T-helper 2 cell (primary cell): Measurements from ENCODE around the gene SCAANT1.
A peak's percentile ranks its signal among the peaks of the same experiment; 100 is the strongest.

Experiments
- DNase-seq, 5 experiments: peaks; one replicate each; pipeline versions ENCODE4 v3.0.0 to v3.0.0-alpha.2; 2012 to 2022

SCAANT1 gene

GRCh38 chr3:63934041-63934866 lies 22.1 kb upstream of the SCAANT1 start:
- peak in 2 of 5 experiments; percentile 52 to 63 for DNase-seq

- peak in 1 of 5 experiments; percentile 29 for DNase-seq
These were observed 21.3 kb upstream of the SCAANT1 start for GRCh38 chr3:63933459-63933858.

GRCh38 chr3:63932509-63933212 lies 20.5 kb upstream of the SCAANT1 start:
- no peak for DNase-seq

DNA sequence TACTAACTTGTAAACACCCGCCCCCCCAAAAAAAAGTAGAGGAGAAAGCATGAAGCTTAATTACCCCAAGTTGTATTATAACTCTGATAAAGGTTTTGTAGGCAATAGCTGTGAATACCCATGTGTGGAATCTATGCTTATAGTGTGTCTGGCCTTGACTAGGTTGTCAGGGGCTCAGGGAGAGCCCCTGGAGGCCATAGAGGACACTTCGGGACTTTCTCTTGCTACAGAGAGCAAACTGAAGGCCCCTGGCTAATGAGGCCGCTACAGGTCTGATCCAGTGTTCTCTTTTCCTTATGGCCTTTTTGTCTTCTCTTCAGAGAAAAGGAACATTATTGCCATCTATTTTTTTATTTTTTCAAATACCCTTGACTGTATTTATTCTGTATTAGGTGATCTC lies 19.1 kb upstream of the SCAANT1 start:
- DNase-seq: no peak

DNA sequence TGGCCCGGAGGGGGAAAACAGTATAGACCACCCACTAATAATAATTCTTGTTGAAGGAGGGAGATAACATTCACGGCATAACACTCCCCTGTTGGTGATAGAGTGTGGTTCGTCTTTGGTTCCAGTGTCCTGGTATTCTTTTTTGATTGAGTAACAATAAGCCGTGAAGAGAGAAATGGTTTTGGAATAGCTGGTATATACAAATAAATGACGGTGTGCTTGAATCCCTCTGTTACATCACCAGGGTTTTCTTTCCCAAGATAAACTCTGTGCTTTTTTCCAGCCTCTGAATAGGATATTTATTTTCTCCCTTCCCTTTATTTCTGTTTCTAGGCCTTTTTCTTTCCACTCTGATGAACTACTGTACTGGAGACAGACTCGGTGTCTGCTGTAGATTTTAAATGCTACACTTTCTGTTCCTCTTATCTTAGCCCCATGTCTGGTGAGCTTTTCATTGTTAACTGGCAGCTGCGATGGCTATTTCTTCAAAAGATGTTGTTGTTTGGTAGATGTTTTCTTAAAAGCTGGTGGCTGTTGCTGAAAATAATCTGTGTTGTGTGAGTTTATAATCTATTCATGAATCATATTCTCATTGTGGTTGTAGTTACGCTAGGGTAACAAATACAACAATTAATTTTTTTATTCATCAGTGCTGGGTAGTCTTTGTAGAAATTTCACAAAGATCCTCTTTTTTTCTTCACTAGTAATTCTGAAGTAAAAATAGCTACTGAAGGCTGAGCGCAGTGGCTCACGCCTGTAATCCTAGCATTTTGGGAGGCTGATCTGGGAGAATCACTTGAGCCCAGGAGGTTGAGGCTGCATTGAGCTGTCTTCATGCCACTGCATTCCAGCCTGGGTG lies 15.5 kb upstream of the SCAANT1 start:
- DNase-seq: no peak

DNA sequence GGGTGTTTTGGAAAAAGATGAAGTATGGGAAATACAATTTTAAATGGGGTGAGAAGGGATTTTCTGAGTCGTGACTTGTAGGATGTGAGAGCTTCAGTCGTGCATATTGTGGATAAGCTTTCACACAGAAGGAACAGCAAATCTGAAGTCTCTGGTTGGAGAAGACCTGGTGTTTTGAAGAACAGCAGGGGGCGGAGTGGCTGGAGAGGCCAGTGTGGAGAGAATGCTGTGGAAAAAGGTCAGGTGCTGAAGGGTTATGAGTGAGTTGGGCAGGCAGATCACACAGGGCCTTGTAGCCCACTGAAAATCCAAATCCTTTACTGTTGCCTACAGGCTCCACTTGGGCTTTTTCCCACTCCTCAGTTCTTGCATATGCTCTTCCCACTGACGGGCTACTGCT lies 14.1 kb upstream of the SCAANT1 start:
- DNase-seq: no peak

DNA sequence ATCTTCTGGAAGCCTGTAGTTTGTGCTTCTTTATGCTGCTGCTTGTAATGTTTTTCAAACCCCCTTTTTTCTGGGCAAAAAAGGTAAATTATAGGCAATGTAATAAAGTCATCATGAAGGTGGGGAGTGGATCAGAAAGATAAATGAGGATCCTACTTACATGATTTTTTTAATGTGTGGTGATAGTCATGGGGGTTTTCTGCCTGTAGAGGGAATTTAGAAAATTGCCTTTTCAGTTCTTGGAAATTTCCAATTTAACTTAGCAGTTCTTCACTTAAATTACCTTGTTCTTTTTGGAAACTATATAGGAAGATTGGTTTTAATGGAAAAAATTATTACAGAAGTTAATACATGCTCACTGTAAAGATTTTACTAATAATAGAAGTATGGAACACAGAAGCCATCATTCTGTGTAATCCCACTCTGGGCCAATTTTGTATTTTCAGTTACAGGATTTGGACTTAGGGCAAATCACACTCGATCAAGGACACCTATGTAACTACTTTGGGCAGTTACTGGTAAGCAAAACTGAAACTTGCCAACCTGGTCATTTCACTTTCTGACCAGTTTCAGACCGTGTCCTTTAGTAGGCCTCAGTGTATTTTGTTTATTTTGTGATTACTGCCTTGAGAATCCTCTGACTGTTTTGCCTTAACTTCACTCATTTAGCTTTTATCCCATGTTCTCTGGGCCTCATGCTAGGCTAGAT lies 10.5 kb upstream of the SCAANT1 start:
- no peak for DNase-seq

DNA sequence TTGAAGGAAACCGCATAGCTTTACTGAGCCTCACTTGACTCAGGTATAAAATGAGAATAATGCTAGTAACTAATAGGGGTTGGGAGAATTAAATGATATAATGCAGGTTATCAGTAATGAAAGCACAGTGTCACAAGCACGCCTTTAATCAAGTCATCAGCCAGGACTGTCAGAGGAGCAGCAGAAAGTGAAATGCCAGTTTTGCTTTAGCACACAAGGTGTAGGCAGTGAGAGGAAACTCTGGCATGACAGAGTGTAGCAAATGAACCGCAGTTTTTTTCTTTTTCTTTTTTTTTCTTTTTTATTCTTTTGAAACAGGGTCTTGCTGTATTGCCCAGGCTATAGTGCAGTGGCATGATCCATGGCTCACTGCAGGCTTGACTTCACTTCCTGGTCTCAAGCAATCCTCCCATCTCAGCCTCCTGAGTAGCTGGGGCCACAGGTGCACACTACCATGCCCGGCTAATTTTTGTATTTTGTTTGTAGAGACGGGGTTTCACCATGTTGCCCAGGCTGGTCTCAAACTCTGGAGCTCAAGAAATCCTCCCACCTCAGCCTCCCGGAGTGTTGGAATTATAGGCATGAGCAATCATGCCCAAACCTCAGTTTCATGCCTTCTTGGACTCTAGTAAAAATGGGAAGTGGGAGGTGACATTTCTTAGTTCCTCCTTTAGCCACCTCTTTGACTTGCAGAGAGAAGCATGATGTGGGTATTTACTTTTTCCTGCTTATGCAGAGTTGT lies 9.7 kb upstream of the SCAANT1 start:
- no peak for DNase-seq

- no peak for DNase-seq
These were observed 7.8 kb upstream of the SCAANT1 start for GRCh38 chr3:63920001-63920400.

GRCh38 chr3:63918321-63918720 lies 6.1 kb upstream of the SCAANT1 start:
- no peak for DNase-seq

GRCh38 chr3:63914312-63914711 lies 2.1 kb upstream of the SCAANT1 start:
- no peak for DNase-seq

- DNase-seq: peak; percentile 19 to 75 (median 45)
These were observed 795 bp upstream of the SCAANT1 start for GRCh38 chr3:63912768-63913588.

DNA sequence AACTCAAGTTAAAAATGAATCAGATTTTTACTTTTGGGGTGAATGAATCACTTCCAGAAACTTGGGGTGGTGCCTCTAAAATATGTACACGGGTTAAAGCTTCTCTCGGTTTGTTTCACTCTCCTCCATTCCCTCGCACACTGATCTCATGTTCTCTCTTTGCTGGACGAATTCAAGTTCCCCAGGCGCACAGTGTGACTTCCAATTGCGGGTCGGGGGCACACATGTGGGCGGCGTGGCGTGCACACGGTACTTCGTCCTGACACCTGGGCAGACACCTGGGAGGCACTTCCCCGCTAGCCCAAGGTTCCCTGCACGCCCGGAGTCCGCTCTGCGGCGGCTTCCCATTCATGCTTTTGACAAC lies 692 bp downstream of the SCAANT1 start:
- peak in 1 of 5 experiments; percentile 58 for DNase-seq

DNA sequence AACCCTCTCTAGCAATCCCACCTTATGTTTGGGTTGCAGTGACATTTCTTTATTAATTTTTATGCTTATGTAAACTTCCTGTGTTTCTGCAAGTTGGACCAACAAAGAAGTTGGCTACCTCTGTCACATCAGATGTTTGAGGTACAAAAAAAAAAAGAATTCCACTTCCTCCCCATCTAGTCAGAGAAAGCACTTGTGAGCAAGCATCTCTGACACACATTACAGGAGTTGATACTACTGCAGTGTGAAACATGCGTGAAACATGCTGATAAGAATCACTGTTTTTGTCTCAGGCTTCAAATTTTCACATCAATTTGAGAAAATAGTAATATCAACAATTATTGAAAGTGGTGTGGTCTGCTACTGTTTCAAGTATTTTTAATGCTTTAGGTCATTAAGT lies 1.3 kb downstream of the SCAANT1 start:
- DNase-seq: peak in 2 of 5 experiments; percentile 55 to 87

- no peak for DNase-seq
These were observed 2.2 kb downstream of the SCAANT1 start for GRCh38 chr3:63910001-63910400.

DNA sequence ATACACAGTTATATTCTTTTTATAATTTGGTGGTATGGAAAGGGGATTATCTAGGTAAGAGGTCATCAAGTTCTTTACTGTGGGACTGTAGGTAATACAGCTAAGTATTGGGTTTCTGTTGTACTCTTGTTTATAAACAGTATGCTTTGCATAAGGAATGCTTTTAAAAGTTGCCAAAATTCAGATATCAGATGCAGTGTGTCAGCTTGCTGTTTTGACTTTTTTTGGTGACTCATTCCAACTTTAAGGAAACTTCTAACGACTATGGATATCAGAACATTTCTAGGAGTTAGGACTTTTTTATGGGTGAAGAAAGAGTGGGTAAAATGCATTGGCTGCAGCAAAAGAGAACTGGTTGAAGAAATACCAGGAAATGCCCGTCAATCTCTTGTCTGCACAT lies 2.8 kb downstream of the SCAANT1 start:
- no peak for DNase-seq

DNA sequence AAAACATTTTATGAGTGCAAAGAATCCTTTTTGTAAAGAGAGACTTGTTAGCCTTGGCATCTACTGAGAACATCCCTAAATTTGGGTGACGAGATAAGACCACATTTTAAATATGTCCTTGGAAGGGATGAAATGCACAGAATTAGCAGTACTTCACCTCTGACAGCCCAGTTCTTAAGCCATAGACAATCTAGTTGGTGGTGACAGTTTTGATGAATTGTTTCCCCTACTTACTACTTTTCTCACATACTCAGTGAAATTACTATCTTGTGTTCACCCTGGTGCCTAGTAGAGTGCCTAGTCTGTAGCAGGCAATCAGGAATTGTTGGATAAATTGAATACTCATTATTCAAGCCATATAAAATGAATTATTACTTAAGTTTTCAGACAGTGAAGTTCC lies 3.4 kb downstream of the SCAANT1 start:
- DNase-seq: no peak

- no peak for DNase-seq
These were observed 4.0 kb downstream of the SCAANT1 start for GRCh38 chr3:63908081-63908736.

DNA sequence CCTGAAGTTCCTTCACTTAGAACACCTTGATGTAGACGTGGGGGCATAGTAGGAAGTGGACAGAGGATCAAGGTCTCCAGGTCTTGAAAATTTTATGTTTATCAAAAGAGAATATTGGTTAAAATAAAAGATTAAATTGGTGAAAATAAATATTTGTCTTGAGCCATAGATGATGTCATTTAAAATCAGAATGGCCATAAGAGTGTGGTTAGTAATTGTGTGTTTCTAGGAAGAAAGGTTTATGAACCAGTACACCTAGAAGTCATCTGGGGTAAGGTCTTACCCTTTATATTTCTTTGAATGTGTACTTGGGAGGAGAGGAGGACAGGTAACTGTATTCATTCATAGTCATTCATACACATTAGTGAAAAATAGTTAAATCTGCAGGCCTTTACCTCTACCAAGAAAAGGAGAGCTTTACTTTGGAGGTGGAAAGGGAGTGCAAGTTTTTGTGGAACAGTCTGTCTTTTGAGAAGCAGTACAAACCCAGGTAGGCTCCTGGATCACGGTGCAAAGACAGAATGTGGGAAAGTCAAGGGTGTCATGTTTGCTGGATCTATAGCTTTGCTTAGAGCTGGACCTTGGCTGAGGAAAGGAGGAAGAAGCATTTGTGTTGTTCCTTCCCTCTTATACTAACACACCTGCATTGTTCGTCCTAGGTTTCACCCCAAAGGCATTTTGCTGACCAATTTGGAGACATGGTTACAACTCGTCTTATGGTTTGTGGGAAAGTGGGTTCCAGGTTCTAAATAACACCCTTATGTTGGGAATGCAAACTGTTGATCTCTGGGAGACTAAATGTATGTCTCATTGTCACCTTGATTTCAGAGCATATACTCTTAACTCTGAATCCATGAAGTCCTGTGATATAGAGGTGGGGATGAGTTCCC lies 6.2 kb downstream of the SCAANT1 start:
- DNase-seq: no peak
